Bronchial epithelial cell (primary cell): ENCODE results near the gene PLXNA4. TPM values are rescaled to one million over a fixed set of nuclear protein-coding genes. Genes with fewer than 3 reads are reported as not detected.
A peak's percentile ranks its signal among the peaks of the same experiment; 100 is the strongest.

ENCODE experiments used
- DNase-seq: peaks from one replicate; pipeline ENCODE4 v3.0.0-alpha.2; 2010; ENCODE audit warnings: low read depth
- FAIRE-seq: peaks from 2 replicates; lab custom pipeline; 2011; peaks lifted over from hg19 to GRCh38; lab: Jason Lieb, UNC
- H3K27me3 ChIP-seq: 2 replicates; pipeline ENCODE4 v1.5.1; 2011; ENCODE audit warnings: low read length; ENCODE audit not compliant: control insufficient read depth, insufficient read depth
- H3K36me3 ChIP-seq: 2 replicates; pipeline ENCODE4 v1.5.1; 2011; ENCODE audit warnings: low read length; ENCODE audit not compliant: control insufficient read depth, insufficient read depth
- H3K4me3 ChIP-seq: 2 replicates; pipeline ENCODE4 v1.5.1; 2011; ENCODE audit warnings: mild to moderate bottlenecking, low read depth, low read length, control low read depth
- CTCF ChIP-seq: IDR thresholded peaks from 2 replicates; pipeline ENCODE4 v1.5.1; 2011; ENCODE audit warnings: mild to moderate bottlenecking, moderate library complexity, low read length, control low read depth, inconsistent platforms; ENCODE audit not compliant: insufficient read depth, severe bottlenecking
- total RNA-seq: library from RNA; depleted of rRNA; stranded (reverse); fragments of >200 nt; gene quantifications from 2 replicates; pipeline ENCODE4 v1.2.1, GENCODE V29; 2014

The PLXNA4 gene
- total RNA-seq, 1 donor from 2014 or later = under 0.01 TPM

DNA sequence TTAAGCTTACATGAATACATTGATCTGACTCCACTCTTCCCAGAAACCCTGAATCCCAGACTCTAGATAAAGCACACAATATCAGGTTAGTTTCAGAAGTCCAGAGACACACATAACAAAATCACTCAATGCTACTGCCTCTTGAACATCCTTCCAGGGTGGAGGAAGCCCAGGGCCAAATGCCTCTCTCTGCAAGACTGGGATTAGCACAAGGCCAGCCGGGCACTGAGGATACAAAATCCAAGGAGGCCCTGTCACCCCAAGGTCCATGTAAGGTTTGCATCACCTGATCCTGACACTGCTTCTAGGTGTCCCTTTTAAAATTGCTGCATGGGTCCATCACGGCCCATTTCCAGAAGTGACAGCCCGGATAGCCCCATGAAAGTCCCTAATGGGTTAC is 2.6 kb upstream of the PLXNA4 start:
- DNase-seq (no peak), FAIRE-seq (no peak)
- H3K36me3 ChIP-seq = no peaks in the 10 kb centered on the region
- peaks cover 31% of the 10 kb centered on the region for H3K27me3 ChIP-seq
- no peak overlapping the region for H3K4me3 ChIP-seq
- no peak for TF ChIP-seq CTCF

DNA sequence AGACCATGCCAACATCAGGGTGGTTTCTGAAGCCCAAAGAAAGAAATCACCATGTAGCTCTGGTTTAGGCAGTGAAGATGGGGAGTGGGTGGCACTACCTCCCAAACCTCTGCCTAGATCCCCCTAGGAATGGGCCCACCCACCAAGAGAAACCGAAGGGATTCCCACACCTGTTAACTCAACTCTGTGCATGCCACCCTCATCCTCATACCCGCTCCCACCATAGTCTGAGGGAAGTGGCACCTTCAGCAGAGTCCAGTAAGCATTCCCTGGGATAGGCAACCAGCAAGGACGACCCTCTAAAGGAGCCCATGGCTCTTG is 1.7 kb upstream of the PLXNA4 start:
- H3K27me3 ChIP-seq = peaks cover 38% of the 10 kb centered on the region
- FAIRE-seq (no peak), DNase-seq (no peak)
- no peaks in the 10 kb centered on the region for H3K36me3 ChIP-seq
- no peak overlapping the region for H3K4me3 ChIP-seq
- no peak for TF ChIP-seq CTCF

- DNase-seq = no peak
- H3K4me3 ChIP-seq = no peak overlapping the region
Observed at GRCh38 chr7:132577206-132578049, 1.2 kb upstream of the PLXNA4 start.

GRCh38 chr7:132576721-132577085 is 433 bp upstream of the PLXNA4 start:
- H3K27me3 ChIP-seq = peaks cover 45% of the 10 kb centered on the region
- TF ChIP-seq CTCF = no peak
- H3K4me3 ChIP-seq = no peak overlapping the region
- FAIRE-seq (no peak), DNase-seq (no peak)
- no peaks in the 10 kb centered on the region for H3K36me3 ChIP-seq

More at GRCh38 chr7:132577206-132578049, 1.2 kb upstream of the PLXNA4 start:
- Histone ChIP-seq H3K27me3 (peaks cover 41% of the 10 kb centered on the region), H3K36me3 (no peaks in the 10 kb centered on the region)
- FAIRE-seq = no peak
- TF ChIP-seq CTCF = no peak

GRCh38 chr7:132575419-132575981 is 770 bp downstream of the PLXNA4 start:
- Histone ChIP-seq H3K4me3 (no peak overlapping the region), H3K36me3 (no peaks in the 10 kb centered on the region), H3K27me3 (peaks cover 45% of the 10 kb centered on the region)
- no peak for FAIRE-seq
- no peak for TF ChIP-seq CTCF
- peak; percentile 8 for DNase-seq

DNA sequence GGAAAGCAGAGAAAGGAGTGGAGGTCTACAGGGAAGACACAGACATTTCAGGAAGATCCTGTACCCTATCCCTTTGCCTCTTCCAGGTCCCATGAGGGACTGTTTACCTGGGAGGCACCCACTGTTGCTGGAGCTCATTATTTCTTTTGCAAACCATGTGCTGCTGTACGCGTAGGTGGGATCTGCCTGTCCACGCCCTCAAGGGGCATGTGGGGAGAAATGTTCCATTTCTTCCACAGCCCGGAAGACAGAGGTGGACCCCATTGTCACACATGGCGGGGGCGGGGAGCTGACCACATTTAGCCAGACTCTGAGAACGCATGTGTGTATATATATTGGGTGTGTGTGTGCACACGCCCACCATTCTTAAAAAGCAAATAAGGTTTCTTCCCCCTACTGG is 2.0 kb downstream of the PLXNA4 start:
- Histone ChIP-seq H3K36me3 (no peaks in the 10 kb centered on the region), H3K27me3 (peaks cover 45% of the 10 kb centered on the region), H3K4me3 (no peak overlapping the region)
- DNase-seq = no peak
- no peak for FAIRE-seq
- no peak for TF ChIP-seq CTCF
